ENCODE measurements around the gene MYO1D. TPM values are rescaled to one million over a fixed set of nuclear protein-coding genes. Genes with fewer than 3 reads are reported as not detected.

The MYO1D gene
- total RNA-seq, 1 experiment from 2014 or later, result 2.3 TPM

GRCh38 chr17:32631341-32632096, 245.4 kb downstream of the MYO1D start:
- Histone ChIP-seq H3K27ac (no peak overlapping the region), H3K36me3 (no peaks in the 10 kb centered on the region), H3K27me3 (peaks cover 13% of the 10 kb centered on the region; the same call in 1 of the 2 replicates), H3K4me1 (no peaks in the 10 kb centered on the region), H3K4me3 (no peak overlapping the region), H3K9me3 (replicated peaks) (no peaks in the 10 kb centered on the region)
- DNase-seq, result no peak

- Histone ChIP-seq H3K4me3 (no peak overlapping the region), H3K27me3 (peaks cover 15% of the 10 kb centered on the region; the same call in 1 of the 2 replicates), H3K27ac (no peak overlapping the region), H3K4me1 (no peaks in the 10 kb centered on the region), H3K9me3 (replicated peaks) (no peaks in the 10 kb centered on the region), H3K36me3 (no peaks in the 10 kb centered on the region)
- no peak for DNase-seq
Observed at GRCh38 chr17:32629563-32630190, 247.2 kb downstream of the MYO1D start.

GRCh38 chr17:32628271-32629044, 248.5 kb downstream of the MYO1D start:
- Histone ChIP-seq H3K4me3 (no peak overlapping the region), H3K4me1 (no peaks in the 10 kb centered on the region), H3K9me3 (replicated peaks) (no peaks in the 10 kb centered on the region), H3K27ac (no peak overlapping the region), H3K27me3 (peaks cover 15% of the 10 kb centered on the region; the same call in 1 of the 2 replicates), H3K36me3 (no peaks in the 10 kb centered on the region)
- DNase-seq, result no peak

GRCh38 chr17:32627239-32627996, 249.5 kb downstream of the MYO1D start:
- Histone ChIP-seq H3K9me3 (replicated peaks) (no peaks in the 10 kb centered on the region), H3K27ac (no peak overlapping the region), H3K4me1 (no peaks in the 10 kb centered on the region), H3K36me3 (no peaks in the 10 kb centered on the region), H3K4me3 (no peak overlapping the region), H3K27me3 (peaks cover 15% of the 10 kb centered on the region; the same call in 1 of the 2 replicates)
- peak in 1 of 2 experiments; percentile 14 for DNase-seq

GRCh38 chr17:32626379-32626791, 250.5 kb downstream of the MYO1D start:
- Histone ChIP-seq H3K4me3 (no peak overlapping the region), H3K9me3 (replicated peaks) (no peaks in the 10 kb centered on the region), H3K4me1 (no peaks in the 10 kb centered on the region; the same call in 1 of the 2 replicates), H3K36me3 (no peaks in the 10 kb centered on the region), H3K27ac (no peak overlapping the region), H3K27me3 (peaks cover 15% of the 10 kb centered on the region; the same call in 1 of the 2 replicates)
- peak in 1 of 2 experiments; percentile 19 for DNase-seq

DNA sequence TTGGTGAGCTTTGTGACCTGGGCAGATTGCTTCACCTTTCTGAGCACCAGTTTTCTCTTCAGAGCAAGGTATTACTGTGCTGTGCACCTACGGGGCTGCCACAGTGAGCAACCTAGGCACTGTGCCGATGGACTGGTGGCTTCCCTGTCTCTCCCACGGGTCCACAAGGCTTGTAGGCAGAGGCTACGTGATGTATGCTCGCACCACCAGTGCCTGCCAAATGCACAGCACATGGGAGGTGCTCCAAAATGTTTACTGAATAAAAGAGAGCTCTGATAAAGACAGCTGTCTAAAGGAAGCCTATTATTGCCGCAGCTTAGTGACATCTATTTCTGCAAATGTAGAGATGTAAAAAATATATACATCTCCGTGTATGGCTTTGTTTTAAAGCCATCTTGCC, 251.0 kb downstream of the MYO1D start:
- Histone ChIP-seq H3K4me3 (no peak overlapping the region), H3K36me3 (no peaks in the 10 kb centered on the region), H3K9me3 (replicated peaks) (no peaks in the 10 kb centered on the region), H3K4me1 (no peaks in the 10 kb centered on the region; the same call in 1 of the 2 replicates), H3K27me3 (peaks cover 15% of the 10 kb centered on the region; the same call in 1 of the 2 replicates), H3K27ac (no peak overlapping the region)
- peak in 1 of 2 experiments; percentile 13 for DNase-seq

- no peak overlapping the region for H3K27ac ChIP-seq
- DNase-seq, result no peak
- peaks cover 20% of the 10 kb centered on the region; the same call in 1 of the 2 replicates for H3K27me3 ChIP-seq
- no peaks in the 10 kb centered on the region for H3K9me3 ChIP-seq (replicated peaks)
- H3K4me3 ChIP-seq, result no peak overlapping the region
- H3K4me1 ChIP-seq, result no peaks in the 10 kb centered on the region; the same call in 1 of the 2 replicates
- H3K36me3 ChIP-seq, result no peaks in the 10 kb centered on the region
Observed at GRCh38 chr17:32623196-32623595, 253.7 kb downstream of the MYO1D start.

DNA sequence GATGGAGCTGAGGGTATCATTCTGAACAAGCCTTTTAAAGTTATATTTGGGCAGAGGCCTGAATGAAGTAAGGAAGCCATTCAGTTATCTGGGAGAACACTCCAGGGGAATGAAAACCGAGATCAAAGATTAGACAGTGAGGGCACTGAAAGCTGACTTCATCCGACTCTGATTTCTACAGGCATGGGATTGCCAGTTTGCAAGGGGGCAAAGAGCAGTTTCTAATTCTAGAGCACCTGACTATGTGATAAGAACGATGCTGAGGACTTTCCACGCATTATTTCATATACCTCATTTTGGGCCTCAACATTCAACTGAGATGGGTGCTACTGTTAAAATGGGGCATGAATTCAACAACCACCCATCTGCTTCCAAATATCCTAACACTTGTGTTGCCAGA, 254.4 kb downstream of the MYO1D start:
- DNase-seq, result no peak

GRCh38 chr17:32621612-32622312, 255.2 kb downstream of the MYO1D start:
- no peaks in the 10 kb centered on the region for H3K9me3 ChIP-seq (replicated peaks)
- H3K27me3 ChIP-seq, result peaks cover 10% of the 10 kb centered on the region; the same call in 1 of the 2 replicates
- H3K4me1 ChIP-seq, result no peaks in the 10 kb centered on the region; the same call in 1 of the 2 replicates
- peak in 1 of 2 experiments; percentile 22 for DNase-seq
- no peaks in the 10 kb centered on the region for H3K36me3 ChIP-seq
- H3K27ac ChIP-seq, result no peak overlapping the region
- H3K4me3 ChIP-seq, result no peak overlapping the region

More for the DNA sequence above, 254.4 kb downstream of the MYO1D start:
- Histone ChIP-seq H3K27me3 (peaks cover 18% of the 10 kb centered on the region; the same call in 1 of the 2 replicates), H3K4me3 (no peak overlapping the region), H3K9me3 (replicated peaks) (no peaks in the 10 kb centered on the region), H3K4me1 (no peaks in the 10 kb centered on the region; the same call in 1 of the 2 replicates), H3K36me3 (no peaks in the 10 kb centered on the region), H3K27ac (no peak overlapping the region)

GRCh38 chr17:32615326-32615725, 261.6 kb downstream of the MYO1D start:
- no peak overlapping the region for H3K27ac ChIP-seq
- no peaks in the 10 kb centered on the region for H3K9me3 ChIP-seq (replicated peaks)
- no peak overlapping the region for H3K4me3 ChIP-seq
- no peak for DNase-seq
- peaks cover 3% of the 10 kb centered on the region; the same call in 1 of the 2 replicates for H3K27me3 ChIP-seq
- H3K4me1 ChIP-seq, result no peaks in the 10 kb centered on the region
- H3K36me3 ChIP-seq, result no peaks in the 10 kb centered on the region

DNA sequence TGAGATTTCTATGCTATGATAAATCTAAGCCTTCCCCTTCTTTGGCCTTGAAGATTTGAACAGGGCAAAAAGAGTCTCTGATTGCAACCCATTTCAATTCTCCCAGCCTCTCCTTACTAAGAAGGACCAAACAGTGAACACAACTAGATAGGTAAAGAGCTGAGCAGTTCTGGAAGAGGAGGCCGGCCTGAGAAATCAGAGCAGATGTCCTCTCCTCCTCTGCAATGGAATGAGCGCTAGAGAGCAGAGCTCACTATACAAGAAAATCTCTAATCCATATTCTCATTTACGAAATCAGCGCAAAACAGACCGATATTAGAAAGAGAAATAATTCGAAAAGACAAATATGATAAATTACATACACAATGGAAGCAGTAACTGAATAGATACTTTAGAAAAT, 266.0 kb downstream of the MYO1D start:
- DNase-seq, result no peak
- H3K27ac ChIP-seq, result no peak overlapping the region
- no peaks in the 10 kb centered on the region for H3K9me3 ChIP-seq (replicated peaks)
- no peaks in the 10 kb centered on the region for H3K36me3 ChIP-seq
- no peak overlapping the region for H3K4me3 ChIP-seq
- H3K27me3 ChIP-seq, result peaks cover 12% of the 10 kb centered on the region; the same call in 1 of the 2 replicates
- H3K4me1 ChIP-seq, result no peaks in the 10 kb centered on the region

- H3K27me3 ChIP-seq, result peaks cover 12% of the 10 kb centered on the region; the same call in 1 of the 2 replicates
- H3K4me1 ChIP-seq, result no peaks in the 10 kb centered on the region
- H3K4me3 ChIP-seq, result no peak overlapping the region
- no peak overlapping the region for H3K27ac ChIP-seq
- no peaks in the 10 kb centered on the region for H3K9me3 ChIP-seq (replicated peaks)
- H3K36me3 ChIP-seq, result no peaks in the 10 kb centered on the region
- DNase-seq, result no peak
Observed at GRCh38 chr17:32609884-32610650, 266.9 kb downstream of the MYO1D start.

- Histone ChIP-seq H3K4me1 (no peaks in the 10 kb centered on the region), H3K27ac (no peak overlapping the region), H3K36me3 (no peaks in the 10 kb centered on the region), H3K4me3 (no peak overlapping the region), H3K27me3 (peaks cover 12% of the 10 kb centered on the region; the same call in 1 of the 2 replicates), H3K9me3 (replicated peaks) (no peaks in the 10 kb centered on the region)
- DNase-seq, result peak; percentile 18 to 22
Observed at GRCh38 chr17:32609085-32609484, 267.8 kb downstream of the MYO1D start.

Data from SJCRH30 (cell line).